Measurements from ENCODE around the gene C3orf18. TPM values are rescaled to one million over a fixed set of nuclear protein-coding genes. Genes with fewer than 3 reads are reported as not detected.

C3orf18 gene
- polyA plus RNA-seq (2013, experiment 1 of 2) = 5.1 TPM
- 5.3 TPM for polyA plus RNA-seq (2013, experiment 2 of 2)

GRCh38 chr3:50567386-50568167 is at the start of gene C3orf18:
Gene C3orf18, minus strand, starts transcription at chr3:50567747. Its CDS starts 2,048 bp downstream, at chr3:50565699.
- peaks cover 19% of the 10 kb centered on the region for H3K4me1 ChIP-seq (ENCODE audit: control insufficient read depth, insufficient read depth, low read depth, low read length)
- H3K14ac ChIP-seq (ENCODE audit: low read length in 2 of 2) = no peak within 1 kb of the TSS
- H2AFZ ChIP-seq (ENCODE audit: low read depth, low read length) = peak within 1 kb of the TSS; percentile 76
- H2AK5ac ChIP-seq (ENCODE audit: low read length, severe bottlenecking) = peak within 1 kb of the TSS; percentile 44
- peak within 1 kb of the TSS; percentile 52 for H2BK120ac ChIP-seq (ENCODE audit: low read depth, low read length)
- no peak within 1 kb of the TSS for H3K23ac ChIP-seq (ENCODE audit: low read length in 2 of 2)
- no peaks in the 10 kb centered on the region for H3K9me3 ChIP-seq (ENCODE audit: control insufficient read depth, low read length)
- H3K4me3 ChIP-seq (ENCODE audit: insufficient read depth in 1 of 2, low read depth in 1 of 2, low read length in 2 of 2) = peak within 1 kb of the TSS; percentile 56 to 88
- DNase-seq = peak; percentile 89
- peaks cover 6% of the 10 kb centered on the region for H3K79me1 ChIP-seq (replicated peaks; ENCODE audit: low read length, poor library complexity, severe bottlenecking)
- H3K36me3 ChIP-seq (ENCODE audit: control insufficient read depth in 1 of 2, insufficient read depth in 2 of 2, low read depth in 1 of 2, low read length in 2 of 2) = peaks cover 14 to 15% of the 10 kb centered on the region in 2 experiments
- peak within 1 kb of the TSS; percentile 71 for H4K91ac ChIP-seq (ENCODE audit: low read length)
- peak within 1 kb of the TSS; percentile 21 for H2BK12ac ChIP-seq (ENCODE audit: low read length in 2 of 2)
- peak within 1 kb of the TSS; percentile 35 for H2BK15ac ChIP-seq (ENCODE audit: low read depth, poor library complexity, severe bottlenecking)
- peak within 1 kb of the TSS; percentile 97 for H3K9ac ChIP-seq (ENCODE audit: low read length)
- H4K8ac ChIP-seq (ENCODE audit: low read length) = peak within 1 kb of the TSS; percentile 98
- peak within 1 kb of the TSS; percentile 74 for H3K4me2 ChIP-seq (ENCODE audit: low read length, poor library complexity, severe bottlenecking)
- H3K18ac ChIP-seq (ENCODE audit: low read depth in 1 of 2, low read length in 2 of 2) = peak within 1 kb of the TSS; percentile 70 to 86
- WGBS = 6% methylated on average over 43 of the region's 53 CpGs
- H3K27me3 ChIP-seq (ENCODE audit: control insufficient read depth in 1 of 2, insufficient read depth in 1 of 2, low read length in 2 of 2) = no peaks in the 10 kb centered on the region
- H3K27ac ChIP-seq (ENCODE audit: low read length, poor library complexity, severe bottlenecking) = no peak within 1 kb of the TSS
- peak within 1 kb of the TSS; percentile 26 for H2BK5ac ChIP-seq (ENCODE audit: low read depth, low read length, poor library complexity, severe bottlenecking)
- H3K4ac ChIP-seq (ENCODE audit: low read depth in 1 of 2, low read length in 2 of 2) = peak within 1 kb of the TSS; percentile 66 to 81

- no peak overlapping the region for H2BK5ac ChIP-seq (ENCODE audit: low read depth, low read length, poor library complexity, severe bottlenecking)
- H2BK120ac ChIP-seq (ENCODE audit: low read depth, low read length) = no peak overlapping the region
- H2AFZ ChIP-seq (ENCODE audit: low read depth, low read length) = peak overlapping the region; percentile 60
- H3K4ac ChIP-seq (ENCODE audit: low read depth in 1 of 2, low read length in 2 of 2) = peak overlapping the region in 1 of 2 experiments; percentile 5
- peak overlapping the region; percentile 91 for H3K4me2 ChIP-seq (ENCODE audit: low read length, poor library complexity, severe bottlenecking)
- peak overlapping the region; percentile 49 to 84 for H3K4me3 ChIP-seq (ENCODE audit: insufficient read depth in 1 of 2, low read depth in 1 of 2, low read length in 2 of 2)
- H3K27ac ChIP-seq (ENCODE audit: low read length, poor library complexity, severe bottlenecking) = peak overlapping the region; percentile 30
- no peak overlapping the region for H3K14ac ChIP-seq (ENCODE audit: low read length in 2 of 2)
- H4K8ac ChIP-seq (ENCODE audit: low read length) = no peak overlapping the region
- peak; percentile 94 for DNase-seq
- peak overlapping the region; percentile 16 to 25 for H3K18ac ChIP-seq (ENCODE audit: low read depth in 1 of 2, low read length in 2 of 2)
- H3K23ac ChIP-seq (ENCODE audit: low read length in 2 of 2) = no peak overlapping the region
- no peak overlapping the region for H2BK15ac ChIP-seq (ENCODE audit: low read depth, poor library complexity, severe bottlenecking)
- H2AK5ac ChIP-seq (ENCODE audit: low read length, severe bottlenecking) = no peak overlapping the region
- no peak overlapping the region for H2BK12ac ChIP-seq (ENCODE audit: low read length in 2 of 2)
- peaks cover 24% of the 10 kb centered on the region for H3K4me1 ChIP-seq (ENCODE audit: control insufficient read depth, insufficient read depth, low read depth, low read length)
- WGBS = 0% methylated on average over 11 of the region's 22 CpGs
- H3K27me3 ChIP-seq (ENCODE audit: control insufficient read depth in 1 of 2, insufficient read depth in 1 of 2, low read length in 2 of 2) = no peaks in the 10 kb centered on the region
- peak overlapping the region; percentile 78 for H3K9ac ChIP-seq (ENCODE audit: low read length)
- no peaks in the 10 kb centered on the region for H3K9me3 ChIP-seq (ENCODE audit: control insufficient read depth, low read length)
- H3K36me3 ChIP-seq (ENCODE audit: control insufficient read depth in 1 of 2, insufficient read depth in 2 of 2, low read depth in 1 of 2, low read length in 2 of 2) = peaks cover 0 to 12% of the 10 kb centered on the region in 2 experiments
- peaks cover 14% of the 10 kb centered on the region for H3K79me1 ChIP-seq (replicated peaks; ENCODE audit: low read length, poor library complexity, severe bottlenecking)
- H4K91ac ChIP-seq (ENCODE audit: low read length) = no peak overlapping the region
These were observed 49.2 kb upstream of the C3orf18 start for GRCh38 chr3:50616770-50617095.

- no peak overlapping the region for H2BK120ac ChIP-seq (ENCODE audit: low read depth, low read length)
- 5% methylated on average over 24 of the region's 24 CpGs for WGBS
- peaks cover 0 to 11% of the 10 kb centered on the region in 2 experiments for H3K36me3 ChIP-seq (ENCODE audit: control insufficient read depth in 1 of 2, insufficient read depth in 2 of 2, low read depth in 1 of 2, low read length in 2 of 2)
These were observed 48.6 kb upstream of the C3orf18 start for GRCh38 chr3:50616003-50616769.

GRCh38 chr3:50615190-50615589 is 47.6 kb upstream of the C3orf18 start:
- H3K36me3 ChIP-seq (ENCODE audit: control insufficient read depth in 1 of 2, insufficient read depth in 2 of 2, low read depth in 1 of 2, low read length in 2 of 2) = peaks cover 0 to 6% of the 10 kb centered on the region in 2 experiments
- WGBS = 21% methylated on average over 1 of the region's 1 CpG
- no peak overlapping the region for H2BK5ac ChIP-seq (ENCODE audit: low read depth, low read length, poor library complexity, severe bottlenecking)
- no peak overlapping the region for H3K9ac ChIP-seq (ENCODE audit: low read length)
- H2BK15ac ChIP-seq (ENCODE audit: low read depth, poor library complexity, severe bottlenecking) = peak overlapping the region; percentile 8
- no peak overlapping the region for H3K27ac ChIP-seq (ENCODE audit: low read length, poor library complexity, severe bottlenecking)
- H3K27me3 ChIP-seq (ENCODE audit: control insufficient read depth in 1 of 2, insufficient read depth in 1 of 2, low read length in 2 of 2) = no peaks in the 10 kb centered on the region
- no peak overlapping the region for H4K8ac ChIP-seq (ENCODE audit: low read length)
- H3K9me3 ChIP-seq (ENCODE audit: control insufficient read depth, low read length) = no peaks in the 10 kb centered on the region
- no peak overlapping the region for H3K14ac ChIP-seq (ENCODE audit: low read length in 2 of 2)
- H3K4me1 ChIP-seq (ENCODE audit: control insufficient read depth, insufficient read depth, low read depth, low read length) = peaks cover 27% of the 10 kb centered on the region
- peaks cover 23% of the 10 kb centered on the region for H3K79me1 ChIP-seq (replicated peaks; ENCODE audit: low read length, poor library complexity, severe bottlenecking)
- H3K4me2 ChIP-seq (ENCODE audit: low read length, poor library complexity, severe bottlenecking) = no peak overlapping the region
- H2BK12ac ChIP-seq (ENCODE audit: low read length in 2 of 2) = no peak overlapping the region
- no peak overlapping the region for H2AK5ac ChIP-seq (ENCODE audit: low read length, severe bottlenecking)
- H3K4me3 ChIP-seq (ENCODE audit: insufficient read depth in 1 of 2, low read depth in 1 of 2, low read length in 2 of 2) = no peak overlapping the region
- H4K91ac ChIP-seq (ENCODE audit: low read length) = no peak overlapping the region
- H3K23ac ChIP-seq (ENCODE audit: low read length in 2 of 2) = no peak overlapping the region
- no peak overlapping the region for H2BK120ac ChIP-seq (ENCODE audit: low read depth, low read length)
- H2AFZ ChIP-seq (ENCODE audit: low read depth, low read length) = no peak overlapping the region
- DNase-seq = no peak
- no peak overlapping the region for H3K18ac ChIP-seq (ENCODE audit: low read depth in 1 of 2, low read length in 2 of 2)
- H3K4ac ChIP-seq (ENCODE audit: low read depth in 1 of 2, low read length in 2 of 2) = no peak overlapping the region

More at GRCh38 chr3:50616003-50616769, 48.6 kb upstream of the C3orf18 start:
- peak overlapping the region; percentile 49 to 84 for H3K4me3 ChIP-seq (ENCODE audit: insufficient read depth in 1 of 2, low read depth in 1 of 2, low read length in 2 of 2)
- no peak overlapping the region for H2AK5ac ChIP-seq (ENCODE audit: low read length, severe bottlenecking)
- H3K18ac ChIP-seq (ENCODE audit: low read depth in 1 of 2, low read length in 2 of 2) = peak overlapping the region; percentile 16 to 25
- peaks cover 15% of the 10 kb centered on the region for H3K79me1 ChIP-seq (replicated peaks; ENCODE audit: low read length, poor library complexity, severe bottlenecking)
- H3K4me1 ChIP-seq (ENCODE audit: control insufficient read depth, insufficient read depth, low read depth, low read length) = peaks cover 25% of the 10 kb centered on the region
- peak overlapping the region; percentile 30 for H3K27ac ChIP-seq (ENCODE audit: low read length, poor library complexity, severe bottlenecking)
- no peak overlapping the region for H2BK5ac ChIP-seq (ENCODE audit: low read depth, low read length, poor library complexity, severe bottlenecking)
- H3K4me2 ChIP-seq (ENCODE audit: low read length, poor library complexity, severe bottlenecking) = peak overlapping the region; percentile 91
- H3K9ac ChIP-seq (ENCODE audit: low read length) = peak overlapping the region; percentile 78
- peak; percentile 86 for DNase-seq
- no peak overlapping the region for H2BK12ac ChIP-seq (ENCODE audit: low read length in 2 of 2)
- no peaks in the 10 kb centered on the region for H3K27me3 ChIP-seq (ENCODE audit: control insufficient read depth in 1 of 2, insufficient read depth in 1 of 2, low read length in 2 of 2)
- no peak overlapping the region for H4K91ac ChIP-seq (ENCODE audit: low read length)
- H4K8ac ChIP-seq (ENCODE audit: low read length) = no peak overlapping the region
- no peaks in the 10 kb centered on the region for H3K9me3 ChIP-seq (ENCODE audit: control insufficient read depth, low read length)
- peak overlapping the region; percentile 60 for H2AFZ ChIP-seq (ENCODE audit: low read depth, low read length)
- H3K4ac ChIP-seq (ENCODE audit: low read depth in 1 of 2, low read length in 2 of 2) = peak overlapping the region in 1 of 2 experiments; percentile 5
- no peak overlapping the region for H3K14ac ChIP-seq (ENCODE audit: low read length in 2 of 2)
- no peak overlapping the region for H2BK15ac ChIP-seq (ENCODE audit: low read depth, poor library complexity, severe bottlenecking)
- H3K23ac ChIP-seq (ENCODE audit: low read length in 2 of 2) = no peak overlapping the region
